Gastrocnemius medialis (tissue), 4 donors: ENCODE measurements around the gene DCAF11. TPM values are rescaled to one million over a fixed set of nuclear protein-coding genes. Genes with fewer than 3 reads are reported as not detected.

Experiments used
- ATAC-seq, 2 donors: fragments of 150-250 bp; one replicate each; pipeline ENCODE4 v1.9.1; 2016
- DNase-seq, 2 donors: peaks; one replicate each; pipeline ENCODE4 v3.0.0-alpha.2; 2019
- H3K27ac ChIP-seq, 4 donors: fragments of 200-600 bp; sonication (generic); 1 replicate in 1 of 4; 2 replicates in 3 of 4; pipeline ENCODE4 v1.5.1; 2016 to 2018; ENCODE audit warnings: mild to moderate bottlenecking in 2 of 4, moderate library complexity in 1 of 4
- H3K27me3 ChIP-seq, 3 donors: fragments of 200-600 bp; sonication (generic) in 2 of 3; 1 replicate in 1 of 3; 2 replicates in 2 of 3; pipeline versions ENCODE4 v1.5.1 to v1.6.0; 2016 to 2019; ENCODE audit warnings: mild to moderate bottlenecking in 1 of 3, moderate library complexity in 1 of 3
- H3K36me3 ChIP-seq, 2 donors: fragments of 200-600 bp; sonication (generic) in 1 of 2; one replicate each; pipeline ENCODE4 v1.5.1; 2017 to 2018
- H3K4me1 ChIP-seq, 2 donors: fragments of 200-600 bp; sonication (generic) in 1 of 2; one replicate each; pipeline ENCODE4 v1.5.1; 2016 to 2017; ENCODE audit warnings: mild to moderate bottlenecking in 2 of 2
- H3K4me3 ChIP-seq, 4 donors: fragments of 200-600 bp; sonication (generic) in 3 of 4; 1 replicate in 1 of 4; 2 replicates in 3 of 4; pipeline ENCODE4 v1.5.1; 2016 to 2019; ENCODE audit warnings: mild to moderate bottlenecking in 2 of 4
- H3K9me3 ChIP-seq, 3 donors: fragments of 200-600 bp; sonication (generic) in 2 of 3; 1 replicate in 1 of 3; 2 replicates in 2 of 3; pipeline ENCODE4 v1.5.1; 2016 to 2019
- CTCF ChIP-seq, 5 experiments: fragments of 450-650 bp in 3 of 5; fragments of 200-600 bp in 2 of 5; sonication (generic) in 2 of 5; IDR thresholded peaks in 4 of 5; conservative IDR thresholded peaks in 1 of 5; 1 replicate in 4 of 5; 2 replicates in 1 of 5; pipeline ENCODE4 v1.5.1; 2016 to 2019; ENCODE audit warnings: antibody characterized with exemption in 5 of 5, mild to moderate bottlenecking in 3 of 5, moderate library complexity in 3 of 5
- POLR2A ChIP-seq, 2 donors: fragments of 450-650 bp; IDR thresholded peaks; one replicate each; pipeline ENCODE4 v1.6.1; 2017; ENCODE audit warnings: antibody characterized with exemption in 2 of 2, mild to moderate bottlenecking in 2 of 2, moderate library complexity in 2 of 2
- in situ Hi-C, 4 donors: fragments of 200-750 bp; cut with MboI; loops; one replicate each; pipeline versions ENCODE4 v1.15.0 to v1.8.0; 2017; ENCODE audit warnings: low sequenced_read_pairs in 4 of 4
- intact Hi-C: fragments of 100-400 bp; cut with DNase I; formaldehyde crosslinking; loops from one replicate; pipeline ENCODE4 v1.15.1; 2023; ENCODE audit warnings: low total_unique reads
- total RNA-seq, 4 donors: library from RNA; depleted of rRNA; stranded (reverse); fragments of >200 nt; gene quantifications; one replicate each; pipeline versions ENCODE4 v1.1.0 to v1.2.3, GENCODE V29; 2016

The DCAF11 gene
- total RNA-seq, 4 donors from 2014 or later: 52.4 to 113 (median 88.7) TPM

GRCh38 chr14:24139272-24139934 is 24.8 kb downstream of the DCAF11 start:
- TF ChIP-seq CTCF (IDR thresholded peaks at IDR 0.05 in 4 of 5, conservative IDR thresholded peaks at IDR 0.05 in 1 of 5) (no peak), POLR2A (IDR thresholded peaks at IDR 0.05) (no peak)
- in situ Hi-C loops: loop anchor here in 1 of 4 donors (25.0 kb wide), 1 partner anchor 827 kb away; the partner anchor contains the start of genes BCL2L2, PABPN1 and PPP1R3E
- DNase-seq (no peak), ATAC-seq (no peak)
- peak overlapping the region; percentile 95 to 99 (median 98) for H3K27ac ChIP-seq
- H3K4me1 ChIP-seq: peaks cover 35 to 51% of the 10 kb centered on the region in 2 donors
- peaks cover 0 to 27% of the 10 kb centered on the region in 2 donors for H3K36me3 ChIP-seq
- intact Hi-C loops: no loop called here
- no peaks in the 10 kb centered on the region for H3K9me3 ChIP-seq
- peak overlapping the region in 1 of 4 donors; percentile 75 for H3K4me3 ChIP-seq
- H3K27me3 ChIP-seq: no peaks in the 10 kb centered on the region

GRCh38 chr14:24141097-24141880 is 26.7 kb downstream of the DCAF11 start, which contains the start of gene EMC9:
Gene EMC9, minus strand, starts transcription at chr14:24141591. Its CDS starts 287 bp downstream, at chr14:24141304.
- H3K9me3 ChIP-seq: no peaks in the 10 kb centered on the region
- H3K4me1 ChIP-seq: peaks cover 40 to 54% of the 10 kb centered on the region in 2 donors
- H3K27ac ChIP-seq: peak within 1 kb of the TSS; percentile 95 to 99 (median 98)
- peak within 1 kb of the TSS; percentile 74 to 94 (median 79) for H3K4me3 ChIP-seq
- H3K27me3 ChIP-seq: no peaks in the 10 kb centered on the region
- in situ Hi-C loops (loop anchor here in 1 of 4 donors (25.0 kb wide), 1 partner anchor 829 kb away; the partner anchor contains the start of genes BCL2L2, PABPN1 and PPP1R3E), intact Hi-C loops (no loop called here)
- ATAC-seq (peak; percentile 89 to 92), DNase-seq (peak; percentile 100)
- H3K36me3 ChIP-seq: peaks cover 0 to 27% of the 10 kb centered on the region in 2 donors
- TF ChIP-seq CTCF (IDR thresholded peaks at IDR 0.05 in 4 of 5, conservative IDR thresholded peaks at IDR 0.05 in 1 of 5) (peak; percentile 60 to 89 (median 80)), POLR2A (IDR thresholded peaks at IDR 0.05) (peak; percentile 94 to 95)

- Histone ChIP-seq H3K27me3 (no peaks in the 10 kb centered on the region), H3K4me3 (no peak overlapping the region), H3K36me3 (peaks cover 0 to 15% of the 10 kb centered on the region in 2 donors), H3K9me3 (no peaks in the 10 kb centered on the region), H3K27ac (peak overlapping the region in 2 of 4 donors; percentile 46 to 92), H3K4me1 (peaks cover 33 to 41% of the 10 kb centered on the region in 2 donors)
- no peak for DNase-seq
- no peak for ATAC-seq
- intact Hi-C loops (no loop called here), in situ Hi-C loops (loop anchor here in 1 of 4 donors (25.0 kb wide), 1 partner anchor 831 kb away; the partner anchor contains the start of genes BCL2L2, PABPN1 and PPP1R3E)
- TF ChIP-seq POLR2A (IDR thresholded peaks at IDR 0.05) (no peak), CTCF (IDR thresholded peaks at IDR 0.05 in 4 of 5, conservative IDR thresholded peaks at IDR 0.05 in 1 of 5) (no peak)
These were observed 28.9 kb downstream of the DCAF11 start for GRCh38 chr14:24143511-24143910.

GRCh38 chr14:24144451-24144850 is 29.9 kb downstream of the DCAF11 start:
- Histone ChIP-seq H3K4me1 (peaks cover 33 to 34% of the 10 kb centered on the region in 2 donors), H3K27me3 (no peaks in the 10 kb centered on the region), H3K36me3 (peaks cover 0 to 21% of the 10 kb centered on the region in 2 donors), H3K27ac (peak overlapping the region in 2 of 4 donors; percentile 92), H3K9me3 (no peaks in the 10 kb centered on the region), H3K4me3 (no peak overlapping the region)
- ATAC-seq: no peak
- TF ChIP-seq POLR2A (IDR thresholded peaks at IDR 0.05) (no peak), CTCF (IDR thresholded peaks at IDR 0.05 in 4 of 5, conservative IDR thresholded peaks at IDR 0.05 in 1 of 5) (no peak)
- in situ Hi-C loops: loop anchor here in 1 of 4 donors (25.0 kb wide), 1 partner anchor 832 kb away; the partner anchor contains the start of genes BCL2L2, PABPN1 and PPP1R3E
- DNase-seq: no peak
- intact Hi-C loops: no loop called here
